DMS153 (cell line): ENCODE data around the gene F2RL3.
"Not testable (repeated sequence)": the region's sequence is repeated elsewhere in the genome, so short reads cannot be mapped to it uniquely, and the experiment has no call there.

ENCODE experiments used
- DNase-seq: peaks from one replicate; lab custom pipeline; 2025; lab: John Stamatoyannopoulos, UW

F2RL3 gene

GRCh38 chr19:16922592-16922934 lies 33.8 kb downstream of the F2RL3 start:
- DNase-seq: no peak

DNA sequence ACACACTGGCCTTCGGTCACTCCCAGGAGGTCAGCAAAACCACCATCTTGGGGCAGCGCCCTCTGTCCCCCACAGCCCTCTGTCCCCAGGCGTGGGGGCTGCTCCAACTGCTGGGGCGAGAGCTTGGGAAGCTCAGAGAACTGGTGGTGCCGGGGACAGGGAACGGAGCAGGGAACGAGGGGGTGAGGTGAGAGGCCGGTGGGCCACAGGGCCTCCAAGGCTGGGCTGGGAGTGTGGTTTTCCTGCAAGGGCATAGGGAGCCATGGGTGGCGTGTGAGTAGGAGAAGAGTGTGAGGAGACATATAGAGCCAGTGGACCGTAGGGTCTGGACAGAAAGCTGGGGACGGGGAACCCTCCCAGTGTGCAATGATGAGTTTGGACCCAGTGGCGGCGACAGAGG lies 34.1 kb downstream of the F2RL3 start:
- DNase-seq: no peak

GRCh38 chr19:16927883-16928282 lies 39.1 kb downstream of the F2RL3 start:
- no peak for DNase-seq

DNA sequence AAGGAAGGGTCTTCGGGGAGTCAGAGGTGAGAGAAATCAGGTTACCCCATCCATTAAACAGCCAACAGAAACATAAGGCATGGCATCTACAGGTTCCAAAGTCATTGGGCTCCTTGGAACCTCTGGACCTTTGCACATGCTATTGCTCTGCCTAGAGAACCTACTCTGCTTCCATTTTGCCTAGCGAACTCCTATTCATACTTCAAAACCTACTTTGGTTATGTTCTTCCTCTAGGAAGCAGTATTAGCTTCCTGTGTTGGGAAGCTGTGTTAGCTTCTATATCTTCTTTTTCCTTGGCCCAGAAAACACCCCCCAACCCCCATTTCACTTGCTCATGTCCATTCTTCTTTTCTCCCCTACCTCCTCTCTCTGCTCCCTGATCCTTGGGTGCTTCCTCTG lies 39.6 kb downstream of the F2RL3 start:
- DNase-seq: no peak

DNA sequence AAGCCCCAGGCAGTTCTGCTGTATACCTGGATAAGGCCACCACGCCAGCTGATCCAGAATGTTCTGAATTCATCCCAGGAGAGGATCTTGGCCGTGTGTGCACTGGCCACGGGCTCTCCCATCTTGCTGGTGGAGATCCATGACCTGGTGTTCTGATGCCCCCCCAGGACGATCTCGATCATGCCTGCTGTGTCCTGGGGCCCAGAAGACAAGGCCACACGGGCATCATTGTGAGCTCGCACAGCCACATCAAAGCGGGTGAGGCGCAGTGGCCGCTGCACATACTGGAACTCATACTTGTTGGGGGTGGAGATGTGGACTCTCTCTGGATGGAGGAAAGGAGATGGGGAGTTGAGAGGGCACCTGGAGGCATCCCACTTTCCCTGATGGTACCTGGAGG lies 40.1 kb downstream of the F2RL3 start:
- no peak for DNase-seq

DNA sequence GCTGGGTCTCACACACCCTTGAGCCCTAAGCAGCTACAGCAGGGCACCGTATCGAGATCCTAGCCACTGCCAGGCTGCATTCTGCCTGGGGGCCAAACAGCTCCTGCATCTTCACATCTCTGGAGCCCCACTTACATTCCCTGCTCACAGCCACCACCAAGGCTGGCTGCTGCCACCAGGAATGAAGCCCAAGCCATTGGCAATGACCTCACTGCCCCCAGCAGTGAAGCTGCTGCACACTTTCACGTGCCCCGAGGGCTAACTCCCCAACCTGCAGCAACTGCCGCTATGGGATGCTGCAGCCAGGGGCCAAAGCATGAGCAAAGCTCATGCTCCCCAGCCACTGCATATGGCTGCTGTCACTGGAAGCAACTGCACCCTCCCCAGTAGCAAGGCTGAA lies 42.0 kb downstream of the F2RL3 start:
- no peak for DNase-seq

DNA sequence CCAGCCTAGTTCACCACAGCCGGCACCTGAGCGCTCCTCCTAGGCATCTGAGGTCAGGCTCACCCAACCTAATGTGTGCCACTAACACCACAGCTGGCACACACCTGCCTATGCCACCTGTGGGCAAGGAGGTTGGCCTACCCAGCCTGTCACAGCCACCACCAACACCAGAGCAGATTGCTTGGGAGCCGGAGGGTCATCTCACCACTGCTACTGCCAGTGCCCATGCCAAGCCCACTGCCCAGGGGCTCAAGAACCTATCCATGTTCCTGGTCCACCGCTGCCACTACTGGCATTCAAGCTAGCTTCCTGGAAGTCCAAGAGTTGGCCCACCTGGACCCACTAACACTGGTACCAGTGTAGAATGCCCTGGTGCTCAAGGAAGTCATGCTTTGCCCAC lies 42.5 kb downstream of the F2RL3 start:
- no peak for DNase-seq

- DNase-seq: no peak
Observed at GRCh38 chr19:16934489-16934888, 45.7 kb downstream of the F2RL3 start.

GRCh38 chr19:16936901-16937300 lies 48.1 kb downstream of the F2RL3 start:
- no peak for DNase-seq

DNA sequence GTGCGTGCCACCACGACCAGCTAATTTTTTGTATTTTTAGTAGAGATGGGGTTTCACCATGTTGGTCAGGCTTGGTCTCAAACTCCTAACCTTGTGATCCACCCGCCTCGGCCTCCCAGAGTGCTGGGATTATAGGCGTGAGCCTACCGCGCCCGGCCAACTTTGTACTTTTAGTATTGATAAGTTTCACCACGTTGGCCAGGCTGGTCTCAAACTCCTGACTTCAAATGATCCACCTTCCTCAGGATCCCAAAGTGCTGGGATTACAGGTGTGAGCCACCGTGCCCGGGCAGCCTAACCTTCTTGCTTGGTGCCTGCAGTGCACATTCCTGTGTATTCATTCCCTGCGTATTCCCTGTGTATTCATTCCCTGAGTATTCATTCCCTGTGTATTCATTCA lies 49.0 kb downstream of the F2RL3 start:
- DNase-seq: not testable (repeated sequence)

DNA sequence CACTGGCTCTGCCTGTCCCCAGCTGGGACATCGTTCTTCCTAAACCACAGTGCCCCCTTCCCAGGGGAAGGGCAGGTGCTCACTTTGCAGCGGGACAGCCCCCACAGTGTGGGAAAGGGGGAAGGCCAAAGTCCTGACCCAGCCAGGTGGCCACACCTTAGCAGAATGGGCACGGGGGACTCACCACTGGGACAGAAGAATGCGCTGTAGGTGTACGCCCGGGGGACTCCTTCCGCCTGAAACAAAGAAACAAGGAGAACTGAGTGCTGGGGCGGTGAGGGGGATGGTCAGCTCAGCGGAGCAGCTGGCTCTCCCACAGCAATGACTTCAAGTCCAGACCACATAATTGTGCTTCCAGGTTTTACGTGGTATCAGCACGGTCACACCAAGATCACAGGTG lies 49.4 kb downstream of the F2RL3 start:
- no peak for DNase-seq

GRCh38 chr19:16940063-16940462 lies 51.3 kb downstream of the F2RL3 start:
- not testable (repeated sequence) for DNase-seq

GRCh38 chr19:16940626-16941025 lies 51.8 kb downstream of the F2RL3 start:
- no peak for DNase-seq
